GM18517 (cell line): ENCODE measurements around the gene NTSR1.

Source experiments
- ATAC-seq: cut with Tn5 transposase; IDR thresholded peaks from one replicate; pipeline ENCODE4 v1.9.1; 2021; ENCODE audit warnings: mild to moderate bottlenecking, moderate library complexity; ENCODE audit not compliant: unreplicated experiment

Gene NTSR1

DNA sequence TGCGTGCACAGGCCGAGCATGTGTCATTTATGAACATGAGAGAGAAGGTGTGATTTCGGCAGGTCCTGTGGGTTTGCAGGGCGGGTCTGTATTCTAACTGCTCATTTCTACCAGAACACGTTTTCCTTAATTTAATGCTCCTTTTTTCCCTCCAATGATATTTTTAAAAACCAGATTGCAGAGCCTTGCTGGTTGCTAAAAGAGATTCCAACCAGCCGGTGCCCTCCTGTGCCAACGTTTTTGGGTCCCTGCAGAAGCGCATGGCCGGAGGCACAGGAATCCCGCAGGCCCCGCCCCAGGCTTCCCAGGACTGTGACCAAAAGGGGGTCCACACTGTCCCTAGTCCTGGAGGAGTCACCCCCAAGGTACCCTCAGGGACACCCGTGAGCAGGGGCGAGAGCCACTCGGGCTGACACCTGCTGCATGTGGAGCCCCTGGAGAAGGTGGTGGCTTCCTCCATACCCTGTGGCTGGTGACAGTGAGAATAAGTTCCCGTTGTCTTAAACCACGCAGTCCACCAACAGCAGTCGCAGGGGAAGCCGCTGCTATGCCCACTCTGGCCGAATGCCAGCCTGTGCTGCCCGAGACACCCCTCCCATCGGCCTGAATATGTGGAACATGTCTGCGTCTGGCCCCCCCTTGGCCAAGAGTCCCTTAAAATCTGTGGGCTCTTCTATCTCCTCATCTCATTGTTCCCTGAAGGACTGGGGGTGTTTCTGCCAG is 15.7 kb upstream of the NTSR1 start:
- ATAC-seq: no peak

- no peak for ATAC-seq
These were observed 15.1 kb upstream of the NTSR1 start for GRCh38 chr20:62693524-62693922.

DNA sequence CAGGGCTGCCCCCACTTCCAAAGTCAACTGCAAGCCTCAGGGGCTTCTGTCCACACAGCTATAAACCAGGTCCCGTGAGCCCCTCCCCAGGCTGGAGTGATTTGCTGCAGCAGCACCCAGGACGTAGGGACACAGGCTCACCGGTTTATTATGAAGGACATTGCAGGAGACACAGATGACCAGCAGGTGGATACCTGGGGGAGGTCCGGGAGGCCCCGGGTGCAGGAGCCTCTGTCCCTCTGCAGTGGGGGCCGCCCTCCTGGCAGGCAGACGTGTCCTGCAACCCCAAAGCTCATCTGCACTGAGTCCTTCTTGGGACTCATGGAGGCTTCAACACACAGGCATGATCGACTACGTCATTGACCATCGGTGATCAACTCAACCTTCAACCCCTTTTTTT is 14.5 kb upstream of the NTSR1 start:
- no peak for ATAC-seq

- no peak for ATAC-seq
These were observed 13.8 kb upstream of the NTSR1 start for GRCh38 chr20:62694868-62695267.

DNA sequence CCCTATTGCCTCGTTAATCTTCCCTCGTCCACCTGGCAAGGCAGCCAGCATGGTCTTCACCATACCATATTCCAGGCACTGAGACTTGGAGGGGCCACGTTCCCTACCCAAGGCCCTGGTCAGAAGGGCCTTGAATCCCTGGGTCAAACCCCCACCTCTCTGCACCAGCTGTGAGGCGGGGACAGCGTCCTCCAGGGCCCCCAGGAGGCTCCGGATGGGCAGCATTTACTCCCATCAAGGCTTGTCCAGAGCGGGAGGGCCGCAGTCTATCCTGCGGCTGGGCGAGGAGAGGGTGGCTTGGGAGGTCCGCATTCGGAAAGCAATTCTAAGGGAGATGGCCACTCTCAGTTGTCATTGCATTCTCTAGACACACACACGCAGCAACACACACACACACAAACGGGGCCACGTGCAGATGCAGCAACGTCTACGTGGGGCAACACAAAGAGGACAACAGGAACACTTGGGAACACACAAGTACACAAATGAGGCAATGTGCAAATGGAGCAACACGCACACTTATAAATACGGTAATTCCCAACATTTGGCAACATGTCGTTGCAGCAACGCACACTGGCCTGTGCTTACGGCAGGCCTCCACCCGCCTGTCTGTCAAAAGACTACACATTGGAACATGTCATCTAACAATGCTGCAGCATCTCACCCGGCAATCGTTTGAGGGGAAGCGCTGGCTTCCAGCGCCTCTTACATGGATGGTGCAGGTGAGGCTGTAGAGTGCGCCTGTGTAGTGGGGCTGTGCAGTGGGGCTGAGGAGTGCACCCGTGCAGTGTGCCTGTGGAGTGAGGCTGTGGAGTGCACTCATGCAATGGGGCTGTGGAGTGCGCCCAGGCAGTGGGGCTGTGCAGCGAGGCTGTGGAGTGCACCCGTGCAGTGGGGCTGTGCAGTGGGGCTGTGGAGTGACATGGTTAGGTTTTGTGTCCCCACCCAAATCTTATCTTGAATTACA is 12.9 kb upstream of the NTSR1 start:
- ATAC-seq: no peak

- ATAC-seq: no peak
These were observed 12.1 kb upstream of the NTSR1 start for GRCh38 chr20:62696434-62696957.

DNA sequence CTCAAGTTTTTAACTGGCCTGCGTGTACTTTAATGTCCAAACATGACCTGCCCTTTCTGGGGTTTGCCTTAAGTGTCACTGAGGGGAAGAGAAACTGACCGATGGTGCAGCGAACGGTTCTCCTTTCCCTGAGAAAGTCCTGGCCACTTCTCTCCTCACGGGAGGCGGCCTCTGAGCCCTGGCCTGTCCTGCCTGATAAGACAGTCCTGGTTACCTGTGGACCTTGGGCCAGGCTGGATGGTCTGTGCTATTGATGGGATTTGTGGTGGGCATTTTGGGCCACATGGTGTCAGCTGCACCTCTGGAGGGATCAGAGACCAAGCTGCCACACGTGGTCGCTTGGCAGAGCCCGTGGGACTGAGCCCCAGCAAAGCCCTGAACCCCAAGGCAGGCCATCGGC is 11.6 kb upstream of the NTSR1 start:
- ATAC-seq: no peak

DNA sequence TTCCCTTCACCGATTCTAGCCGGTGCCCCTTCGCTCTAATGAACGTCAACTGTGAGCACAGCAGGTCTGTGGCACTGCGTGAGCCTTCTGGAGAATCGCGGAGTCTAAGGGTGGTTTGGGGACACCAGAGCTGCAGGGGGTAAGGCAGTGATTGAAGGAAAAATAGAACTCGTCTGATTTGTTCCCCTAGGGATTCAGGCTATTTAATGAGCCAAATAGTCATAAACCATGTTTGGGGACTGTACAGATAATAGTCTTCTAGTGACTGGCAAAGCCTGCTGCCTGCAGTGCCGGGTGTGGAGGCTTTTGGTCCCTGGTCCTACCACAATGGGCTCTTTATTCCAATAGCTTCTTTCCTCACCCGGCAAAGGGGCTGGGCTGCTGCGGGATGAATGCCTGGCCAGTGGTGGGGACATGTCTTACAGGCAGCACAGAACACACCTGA is 11.1 kb upstream of the NTSR1 start:
- ATAC-seq: no peak

DNA sequence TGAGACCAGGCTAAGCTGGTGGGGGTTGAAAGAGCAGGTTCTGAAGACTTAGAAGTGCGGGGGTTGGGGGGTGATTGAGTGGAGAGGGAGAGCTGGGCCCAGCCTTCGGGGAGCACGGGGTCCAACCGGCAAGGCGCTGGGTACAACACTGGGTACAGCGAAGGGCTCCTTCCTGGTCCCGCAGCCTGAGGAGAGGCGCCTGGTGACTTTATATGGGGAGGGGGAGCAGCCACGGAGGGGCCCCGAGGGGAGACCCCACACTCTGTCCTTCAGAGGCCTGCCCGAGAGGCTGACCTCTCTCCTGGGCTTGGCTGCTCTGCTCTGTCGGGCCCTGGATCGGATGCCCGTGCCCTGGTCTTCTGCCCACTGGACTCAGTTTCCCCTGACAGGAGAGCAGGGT is 10.4 kb upstream of the NTSR1 start:
- ATAC-seq: no peak

- ATAC-seq: no peak
These were observed 9.3 kb upstream of the NTSR1 start for GRCh38 chr20:62699296-62699695.

GRCh38 chr20:62699741-62700140 is 8.9 kb upstream of the NTSR1 start:
- no peak for ATAC-seq

- ATAC-seq: no peak
These were observed 8.2 kb upstream of the NTSR1 start for GRCh38 chr20:62700261-62700930.

- no peak for ATAC-seq
These were observed 7.2 kb upstream of the NTSR1 start for GRCh38 chr20:62701161-62702012.

DNA sequence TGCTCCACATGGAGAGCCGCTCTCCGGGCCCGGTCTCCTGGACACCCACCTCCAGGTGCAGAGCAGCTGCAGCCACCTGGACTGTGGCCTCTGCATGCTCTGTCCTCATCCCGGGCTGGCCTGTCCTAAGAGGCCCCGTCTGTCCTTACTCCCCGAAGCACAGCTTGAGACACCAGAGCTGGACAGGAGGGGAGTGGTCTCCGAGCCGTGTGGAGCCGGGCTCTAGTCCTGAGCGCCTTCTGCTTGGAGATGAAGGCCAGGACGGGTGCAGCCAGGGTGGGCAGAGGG is 6.7 kb upstream of the NTSR1 start:
- ATAC-seq: no peak

DNA sequence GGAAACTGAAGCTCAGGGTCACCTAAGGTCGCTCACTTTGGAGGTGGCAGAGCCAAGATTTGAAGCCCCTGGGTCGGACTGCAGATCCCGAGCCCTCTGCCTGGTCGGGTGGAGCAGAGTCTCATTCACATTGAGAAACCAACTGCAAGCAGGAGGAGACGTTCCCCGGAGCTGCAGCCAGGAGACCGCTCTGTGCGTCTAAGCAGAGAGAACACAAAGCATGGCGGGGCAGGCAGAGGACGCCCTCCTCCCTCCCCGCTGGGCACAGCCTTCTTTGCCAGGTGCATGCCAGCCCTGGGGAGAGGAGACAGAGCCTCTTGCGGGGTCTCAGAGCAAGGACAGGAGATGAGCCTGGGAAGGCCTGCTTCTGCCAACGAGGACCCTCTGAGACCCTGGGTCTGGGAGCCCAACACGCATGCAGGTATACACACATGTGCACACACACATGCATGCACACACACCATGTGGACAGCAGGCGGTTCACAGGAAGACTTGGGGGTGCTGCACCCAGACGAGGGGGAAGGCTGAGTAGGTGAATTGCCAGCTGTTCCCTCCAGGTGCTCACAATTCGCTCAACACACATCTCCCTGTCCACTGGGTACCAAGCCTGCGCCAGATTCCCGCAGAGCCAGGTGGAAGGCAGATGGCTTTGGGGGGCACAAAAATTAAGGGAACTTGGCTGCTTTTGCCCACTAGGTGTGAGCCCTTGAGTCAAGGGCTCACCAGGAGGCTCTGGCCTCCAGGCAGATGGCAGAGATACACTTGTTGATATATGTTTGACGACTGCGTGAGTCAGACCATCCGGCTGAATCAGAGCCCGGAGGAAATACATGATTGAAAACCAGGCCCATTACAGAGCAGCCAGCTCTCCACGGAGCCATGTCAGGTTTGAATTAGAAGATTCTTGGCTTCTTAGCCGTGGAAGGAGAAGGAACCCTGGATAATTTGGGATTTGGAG is 5.5 kb upstream of the NTSR1 start:
- ATAC-seq: no peak

DNA sequence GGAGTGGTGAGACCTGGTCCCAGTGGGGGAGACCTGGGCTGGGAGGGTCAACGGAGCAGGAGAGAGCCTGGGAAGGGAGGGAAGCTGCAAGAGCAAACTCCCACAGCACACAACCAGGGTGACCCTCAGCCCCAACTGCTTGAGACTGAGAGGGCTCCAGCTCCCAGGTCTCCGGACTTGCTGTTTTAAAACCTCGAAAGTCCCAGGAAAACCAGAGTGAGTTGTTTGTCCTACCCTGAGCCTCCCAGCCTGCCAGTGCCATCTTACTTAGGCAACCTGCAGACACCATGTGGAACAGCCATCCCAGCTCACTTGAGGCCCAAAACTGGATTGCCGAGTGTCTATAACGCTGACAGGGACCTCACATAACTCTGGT is 4.8 kb upstream of the NTSR1 start:
- ATAC-seq: no peak

- no peak for ATAC-seq
These were observed 4.2 kb upstream of the NTSR1 start for GRCh38 chr20:62704341-62704948.

GRCh38 chr20:62705627-62706026 is 3.0 kb upstream of the NTSR1 start:
- no peak for ATAC-seq

DNA sequence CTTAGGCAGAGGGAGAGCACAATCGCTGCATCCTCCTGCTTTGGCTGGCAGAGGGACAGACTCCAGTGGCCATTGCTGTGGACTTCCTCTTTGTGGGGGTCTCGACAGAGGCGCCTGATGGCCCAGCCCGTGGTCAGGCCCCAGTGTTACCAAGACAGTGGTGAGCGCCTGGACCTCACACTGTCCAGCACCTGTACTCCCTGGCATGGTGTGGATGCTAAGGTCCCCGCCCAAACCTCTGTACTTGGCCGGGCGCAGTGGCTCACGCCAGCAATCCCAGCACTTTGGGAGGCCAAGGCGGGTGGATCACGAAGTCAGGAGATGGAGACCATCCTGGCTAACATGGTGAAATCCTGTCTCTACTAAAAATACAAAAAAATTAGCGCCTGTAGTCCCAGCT is 2.3 kb upstream of the NTSR1 start:
- no peak for ATAC-seq
